DOHH2 (cell line): ENCODE measurements around the gene NR1H3.

Experiments used
- H3F3A ChIP-seq: fragments of 200-600 bp; sonication (generic), shearing (Covaris generic); 2 replicates; pipeline ENCODE4 v1.6.0; 2016; ENCODE audit warnings: antibody characterized with exemption, mild to moderate bottlenecking; ENCODE audit not compliant: control insufficient read depth, insufficient read depth
- H3K27ac ChIP-seq: fragments of 200-600 bp; sonication (generic); 2 replicates; pipeline ENCODE4 v1.5.1; 2014; ENCODE audit warnings: low read depth, mild to moderate bottlenecking, low read length, moderate library complexity
- H3K27me3 ChIP-seq: fragments of 200-600 bp; sonication (generic); 2 replicates; pipeline ENCODE4 v1.6.1; 2014; ENCODE audit warnings: mild to moderate bottlenecking, low read length, mixed read lengths; ENCODE audit not compliant: control insufficient read depth
- H3K36me3 ChIP-seq: fragments of 200-600 bp; sonication (generic); 2 replicates; pipeline ENCODE4 v1.6.1; 2014; ENCODE audit warnings: mild to moderate bottlenecking, low read length, moderate library complexity, mixed read lengths; ENCODE audit not compliant: control insufficient read depth
- H3K4me1 ChIP-seq: fragments of 200-600 bp; sonication (generic); 2 replicates; pipeline ENCODE4 v1.6.1; 2014; ENCODE audit warnings: mild to moderate bottlenecking, low read length, mixed read lengths; ENCODE audit not compliant: control insufficient read depth
- H3K4me2 ChIP-seq: fragments of 200-600 bp; sonication (generic); 2 replicates; pipeline ENCODE4 v1.6.0; 2014; ENCODE audit warnings: mild to moderate bottlenecking, low read length, moderate library complexity
- H3K4me3 ChIP-seq: fragments of 200-600 bp; sonication (generic); 2 replicates; pipeline ENCODE4 v1.5.1; 2014; ENCODE audit warnings: mild to moderate bottlenecking, low read length, mixed read lengths
- H3K79me2 ChIP-seq: fragments of 200-600 bp; sonication (generic); 2 replicates; pipeline ENCODE4 v1.6.1; 2014; ENCODE audit warnings: mild to moderate bottlenecking, low read length, mixed read lengths; ENCODE audit not compliant: control insufficient read depth
- H3K9me2 ChIP-seq: fragments of 200-600 bp; sonication (generic); replicated peaks from 2 replicates; pipeline ENCODE4 v1.6.1; 2014; ENCODE audit warnings: mild to moderate bottlenecking, low read length, mixed read lengths; ENCODE audit not compliant: control insufficient read depth
- H3K9me3 ChIP-seq: fragments of 200-600 bp; sonication (generic); 2 replicates; pipeline ENCODE4 v1.6.1; 2014; ENCODE audit warnings: antibody characterized with exemption, low read length, mixed read lengths; ENCODE audit not compliant: control insufficient read depth, insufficient read depth
- H4K20me1 ChIP-seq: fragments of 200-600 bp; sonication (generic); 2 replicates; pipeline ENCODE4 v1.6.0; 2014; ENCODE audit warnings: low read depth, mild to moderate bottlenecking, antibody characterized with exemption, low read length, moderate library complexity; ENCODE audit not compliant: control insufficient read depth, insufficient read depth
- EZH2phosphoT487 ChIP-seq: fragments of 200-600 bp; sonication (generic); IDR thresholded peaks from 2 replicates; pipeline ENCODE4 v1.6.1; 2017; ENCODE audit warnings: borderline replicate concordance, mild to moderate bottlenecking, antibody characterized with exemption, low read length, moderate library complexity, mixed read lengths
- TF ChIP-seq, protein P1 (sequence below): fragments of 200-600 bp; sonication (generic); IDR thresholded peaks from one replicate; pipeline ENCODE4 v1.5.1; 2014; ENCODE audit warnings: antibody characterized with exemption, mild to moderate bottlenecking, low read depth, low read length; ENCODE audit not compliant: poor library complexity, severe bottlenecking

NR1H3 gene

DNA sequence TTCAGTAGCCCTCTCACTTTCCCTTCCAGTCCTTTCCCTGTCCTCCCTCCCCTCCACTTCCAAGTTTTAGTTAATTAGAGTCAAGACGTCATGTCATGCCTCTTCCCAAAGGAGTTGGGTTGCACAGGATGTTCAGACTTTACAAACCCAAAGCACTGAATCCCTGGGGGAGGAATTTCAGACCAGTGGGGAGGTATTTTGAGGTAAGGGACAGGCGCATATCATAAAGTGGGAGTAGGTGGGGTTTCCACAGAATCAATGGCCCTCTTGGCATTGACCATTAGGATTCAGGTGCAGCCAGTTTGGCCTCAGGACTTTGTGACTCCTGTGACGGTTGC lies 8.4 kb upstream of the NR1H3 start:
- Histone ChIP-seq H3K4me3 (peak overlapping the region; percentile 95), H3K79me2 (peaks cover 30% of the 10 kb centered on the region), H4K20me1 (no peaks in the 10 kb centered on the region), H3K36me3 (peaks cover 19% of the 10 kb centered on the region), H3K9me3 (no peaks in the 10 kb centered on the region), H3K27me3 (no peaks in the 10 kb centered on the region), H3K4me2 (peak overlapping the region; percentile 81), H3K9me2 (no peaks in the 10 kb centered on the region), H3F3A (peaks cover 4% of the 10 kb centered on the region; the same call in 1 of the 2 replicates), H3K27ac (no peak overlapping the region), H3K4me1 (peaks cover 19% of the 10 kb centered on the region)
- TF ChIP-seq EZH2phosphoT487, result no peak
- TF ChIP-seq, protein P1, sequence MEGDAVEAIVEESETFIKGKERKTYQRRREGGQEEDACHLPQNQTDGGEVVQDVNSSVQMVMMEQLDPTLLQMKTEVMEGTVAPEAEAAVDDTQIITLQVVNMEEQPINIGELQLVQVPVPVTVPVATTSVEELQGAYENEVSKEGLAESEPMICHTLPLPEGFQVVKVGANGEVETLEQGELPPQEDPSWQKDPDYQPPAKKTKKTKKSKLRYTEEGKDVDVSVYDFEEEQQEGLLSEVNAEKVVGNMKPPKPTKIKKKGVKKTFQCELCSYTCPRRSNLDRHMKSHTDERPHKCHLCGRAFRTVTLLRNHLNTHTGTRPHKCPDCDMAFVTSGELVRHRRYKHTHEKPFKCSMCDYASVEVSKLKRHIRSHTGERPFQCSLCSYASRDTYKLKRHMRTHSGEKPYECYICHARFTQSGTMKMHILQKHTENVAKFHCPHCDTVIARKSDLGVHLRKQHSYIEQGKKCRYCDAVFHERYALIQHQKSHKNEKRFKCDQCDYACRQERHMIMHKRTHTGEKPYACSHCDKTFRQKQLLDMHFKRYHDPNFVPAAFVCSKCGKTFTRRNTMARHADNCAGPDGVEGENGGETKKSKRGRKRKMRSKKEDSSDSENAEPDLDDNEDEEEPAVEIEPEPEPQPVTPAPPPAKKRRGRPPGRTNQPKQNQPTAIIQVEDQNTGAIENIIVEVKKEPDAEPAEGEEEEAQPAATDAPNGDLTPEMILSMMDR, result no peak

DNA sequence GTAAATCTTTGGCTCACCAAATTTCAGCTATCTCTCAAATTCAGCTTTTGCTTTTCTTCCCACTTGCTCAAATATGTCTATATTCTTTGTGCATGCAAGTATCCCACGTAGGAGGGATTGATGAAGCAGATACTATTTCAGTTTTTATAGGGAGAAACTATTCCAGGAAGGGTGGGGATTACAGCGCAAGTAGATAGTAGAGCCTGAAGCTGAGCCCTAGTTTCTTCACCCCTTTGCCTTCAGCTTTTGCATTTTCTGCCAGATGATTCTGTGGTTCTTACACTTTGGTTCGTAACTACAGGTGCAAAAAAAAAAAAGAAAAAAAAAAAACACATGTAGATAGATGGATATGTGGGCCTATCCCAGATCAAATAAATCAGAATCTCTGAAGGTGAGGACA lies 6.0 kb upstream of the NR1H3 start:
- Histone ChIP-seq H3K4me1 (peaks cover 19% of the 10 kb centered on the region), H3K4me2 (no peak overlapping the region), H3K9me2 (no peaks in the 10 kb centered on the region), H4K20me1 (no peaks in the 10 kb centered on the region), H3F3A (peaks cover 4% of the 10 kb centered on the region; the same call in 1 of the 2 replicates), H3K36me3 (peaks cover 3% of the 10 kb centered on the region), H3K27ac (no peak overlapping the region), H3K79me2 (peaks cover 30% of the 10 kb centered on the region), H3K4me3 (no peak overlapping the region), H3K27me3 (no peaks in the 10 kb centered on the region), H3K9me3 (no peaks in the 10 kb centered on the region)
- TF ChIP-seq, protein P1, result no peak
- TF ChIP-seq EZH2phosphoT487, result no peak

DNA sequence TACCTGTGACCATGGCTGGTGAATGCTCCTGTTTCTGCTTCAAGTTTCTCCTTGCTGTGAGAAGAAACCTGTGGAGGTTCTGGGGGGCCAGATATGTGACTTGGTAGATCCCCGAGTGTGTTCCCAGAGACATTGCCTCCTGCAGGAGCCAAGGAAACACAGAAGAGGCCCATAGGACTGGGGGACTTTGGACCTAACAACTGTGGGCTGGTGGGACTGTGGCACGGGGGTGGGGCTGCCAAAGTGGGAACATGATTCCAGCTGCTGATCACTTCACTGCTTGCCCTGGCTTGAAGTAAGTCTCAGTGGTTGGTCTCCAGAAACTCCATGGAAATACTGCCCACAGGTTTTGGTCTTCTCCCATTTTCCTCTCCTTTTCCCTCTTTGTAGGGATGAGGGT lies 4.1 kb upstream of the NR1H3 start:
- H3K27me3 ChIP-seq, result no peaks in the 10 kb centered on the region
- peaks cover 16% of the 10 kb centered on the region for H3K79me2 ChIP-seq
- H3K4me3 ChIP-seq, result no peak overlapping the region
- H4K20me1 ChIP-seq, result no peaks in the 10 kb centered on the region
- H3F3A ChIP-seq, result peaks cover 4% of the 10 kb centered on the region; the same call in 1 of the 2 replicates
- H3K9me2 ChIP-seq, result no peaks in the 10 kb centered on the region
- no peak for TF ChIP-seq EZH2phosphoT487
- TF ChIP-seq, protein P1, result no peak
- H3K4me2 ChIP-seq, result no peak overlapping the region
- H3K9me3 ChIP-seq, result no peaks in the 10 kb centered on the region
- peaks cover 8% of the 10 kb centered on the region for H3K4me1 ChIP-seq
- no peaks in the 10 kb centered on the region; the same call in 1 of the 2 replicates for H3K36me3 ChIP-seq
- H3K27ac ChIP-seq, result no peak overlapping the region

DNA sequence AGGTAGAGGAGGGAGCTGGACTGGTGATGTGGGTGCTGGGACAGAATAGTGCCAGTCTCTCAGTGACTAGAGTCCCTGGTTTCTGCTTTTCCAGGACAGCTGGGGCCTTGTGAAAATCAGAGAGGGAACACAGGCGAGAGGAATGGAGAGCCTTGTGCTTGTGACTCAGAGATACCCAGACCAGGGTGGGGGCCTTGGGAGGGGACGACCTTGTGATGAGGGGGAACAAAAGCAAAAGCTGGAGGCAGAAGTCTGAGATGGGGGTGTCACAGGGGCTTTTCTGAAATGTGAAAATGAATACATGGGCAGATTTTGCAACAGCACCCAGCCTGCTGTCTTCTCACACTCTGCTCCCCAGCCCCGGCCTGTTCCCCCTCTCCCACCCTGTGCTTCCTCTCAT lies 3.4 kb upstream of the NR1H3 start:
- no peaks in the 10 kb centered on the region for H3K9me2 ChIP-seq
- H3K79me2 ChIP-seq, result peaks cover 9% of the 10 kb centered on the region
- no peaks in the 10 kb centered on the region for H3K9me3 ChIP-seq
- no peaks in the 10 kb centered on the region; the same call in 1 of the 2 replicates for H3K36me3 ChIP-seq
- H3K4me3 ChIP-seq, result no peak overlapping the region
- no peak overlapping the region for H3K4me2 ChIP-seq
- H3K27me3 ChIP-seq, result no peaks in the 10 kb centered on the region
- H3K27ac ChIP-seq, result no peak overlapping the region
- TF ChIP-seq, protein P1, result no peak
- TF ChIP-seq EZH2phosphoT487, result no peak
- no peaks in the 10 kb centered on the region for H4K20me1 ChIP-seq
- H3F3A ChIP-seq, result peaks cover 4% of the 10 kb centered on the region; the same call in 1 of the 2 replicates
- H3K4me1 ChIP-seq, result peaks cover 9% of the 10 kb centered on the region
